MM.1S (cell line): ENCODE results near the gene POT1.

Source experiments
- EZH2 ChIP-seq: fragments of 300-600 bp; sonication (generic); optimal IDR thresholded peaks from 2 replicates; pipeline ENCODE3; 2017; ENCODE audit warnings: low read depth, mild to moderate bottlenecking, antibody characterized with exemption, low read length, mixed read lengths
- EZH2phosphoT487 ChIP-seq: fragments of 300-600 bp; sonication (generic); IDR thresholded peaks from 2 replicates; pipeline ENCODE4 v1.6.1; 2018; ENCODE audit warnings: antibody characterized with exemption, low read length
- TF ChIP-seq, protein P1 (sequence below): fragments of 300-600 bp; sonication (generic); IDR thresholded peaks from 2 replicates; pipeline ENCODE4 v1.5.1; 2016; ENCODE audit warnings: antibody characterized with exemption, low read length, mixed read lengths

DNA sequence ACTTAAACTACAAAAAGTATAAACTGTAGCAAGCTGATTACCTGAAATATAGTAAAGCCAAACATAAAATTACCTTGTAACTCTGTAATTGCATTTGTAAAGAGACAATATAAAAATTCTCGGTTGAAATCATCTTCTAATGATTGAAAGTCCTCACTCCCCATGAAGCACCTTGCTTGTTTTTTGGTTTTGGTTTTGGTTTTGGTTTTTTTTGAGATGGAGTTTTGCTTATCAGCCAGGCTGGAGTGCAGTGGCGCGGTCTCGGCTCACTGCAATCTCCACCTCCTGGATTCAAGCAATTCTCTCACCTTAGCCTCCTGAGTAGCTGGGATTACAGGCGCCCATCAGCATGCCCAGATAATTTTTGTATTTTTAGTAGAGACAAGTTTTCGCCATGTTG lies 130.2 kb downstream of the POT1 start:
- TF ChIP-seq, protein P1, sequence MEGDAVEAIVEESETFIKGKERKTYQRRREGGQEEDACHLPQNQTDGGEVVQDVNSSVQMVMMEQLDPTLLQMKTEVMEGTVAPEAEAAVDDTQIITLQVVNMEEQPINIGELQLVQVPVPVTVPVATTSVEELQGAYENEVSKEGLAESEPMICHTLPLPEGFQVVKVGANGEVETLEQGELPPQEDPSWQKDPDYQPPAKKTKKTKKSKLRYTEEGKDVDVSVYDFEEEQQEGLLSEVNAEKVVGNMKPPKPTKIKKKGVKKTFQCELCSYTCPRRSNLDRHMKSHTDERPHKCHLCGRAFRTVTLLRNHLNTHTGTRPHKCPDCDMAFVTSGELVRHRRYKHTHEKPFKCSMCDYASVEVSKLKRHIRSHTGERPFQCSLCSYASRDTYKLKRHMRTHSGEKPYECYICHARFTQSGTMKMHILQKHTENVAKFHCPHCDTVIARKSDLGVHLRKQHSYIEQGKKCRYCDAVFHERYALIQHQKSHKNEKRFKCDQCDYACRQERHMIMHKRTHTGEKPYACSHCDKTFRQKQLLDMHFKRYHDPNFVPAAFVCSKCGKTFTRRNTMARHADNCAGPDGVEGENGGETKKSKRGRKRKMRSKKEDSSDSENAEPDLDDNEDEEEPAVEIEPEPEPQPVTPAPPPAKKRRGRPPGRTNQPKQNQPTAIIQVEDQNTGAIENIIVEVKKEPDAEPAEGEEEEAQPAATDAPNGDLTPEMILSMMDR = no peak
- no peak for TF ChIP-seq EZH2
- TF ChIP-seq EZH2phosphoT487 = no peak
